Endodermal cell (in vitro differentiated cells): ENCODE data around the gene VBP1. TPM values are rescaled to one million over a fixed set of nuclear protein-coding genes. Genes with fewer than 3 reads are reported as not detected.
"Not testable (repeated sequence)": the region's sequence is repeated elsewhere in the genome, so short reads cannot be mapped to it uniquely, and the experiment has no call there.

ENCODE experiments used
- DNase-seq: peaks from one replicate; pipeline ENCODE4 v3.0.0-alpha.2; 2017
- H3K27ac ChIP-seq: 2 replicates; pipeline ENCODE4 v1.5.1; 2013; ENCODE audit warnings: mild to moderate bottlenecking, low read depth, low read length, moderate library complexity
- H3K27me3 ChIP-seq: 2 replicates; pipeline ENCODE4 v1.6.1; 2013; ENCODE audit warnings: mild to moderate bottlenecking, low read length, moderate library complexity; ENCODE audit not compliant: insufficient read depth, control insufficient read depth, poor library complexity, severe bottlenecking
- H3K36me3 ChIP-seq: 2 replicates; pipeline ENCODE4 v1.7.0; 2013; ENCODE audit warnings: mild to moderate bottlenecking, low read length, moderate library complexity; ENCODE audit not compliant: control insufficient read depth, insufficient read depth
- H3K4me1 ChIP-seq: one replicate; pipeline ENCODE4 v1.7.0; 2013; ENCODE audit warnings: low read length; ENCODE audit not compliant: control insufficient read depth, insufficient read depth
- H3K4me3 ChIP-seq: 2 replicates; pipeline ENCODE4 v1.5.1; 2013; ENCODE audit warnings: mild to moderate bottlenecking, low read length, moderate library complexity
- H3K9ac ChIP-seq: 2 replicates; pipeline ENCODE4 v1.6.1; 2013; ENCODE audit warnings: mild to moderate bottlenecking, low read length, moderate library complexity; ENCODE audit not compliant: poor library complexity, severe bottlenecking; ENCODE audit errors: extremely low read depth
- H3K9me3 ChIP-seq: 2 replicates; pipeline ENCODE4 v1.6.1; 2013; ENCODE audit warnings: mild to moderate bottlenecking, low read length, moderate library complexity; ENCODE audit not compliant: control insufficient read depth
- H3K27ac Mint-ChIP-seq: 2 replicates; pipeline ENCODE4 v1.8.0; 2020; ENCODE audit warnings: mixed read lengths
- H3K27me3 Mint-ChIP-seq: 2 replicates; pipeline ENCODE4 v1.8.0; 2021; ENCODE audit warnings: mild to moderate bottlenecking, mixed read lengths; ENCODE audit not compliant: insufficient read depth
- H3K36me3 Mint-ChIP-seq: 2 replicates; pipeline ENCODE4 v1.8.0; 2020; ENCODE audit warnings: low read depth, mixed read lengths
- H3K4me1 Mint-ChIP-seq: 2 replicates; pipeline ENCODE4 v1.8.0; 2020; ENCODE audit warnings: mixed read lengths
- H3K4me3 Mint-ChIP-seq: 2 replicates; pipeline ENCODE4 v1.8.0; 2020; ENCODE audit warnings: mild to moderate bottlenecking, moderate library complexity, mixed read lengths
- H3K9me3 Mint-ChIP-seq: 2 replicates; pipeline ENCODE4 v1.8.0; 2020; ENCODE audit warnings: mild to moderate bottlenecking, mixed read lengths
- CTCF ChIP-seq: fragments of 200-600 bp; sonication (generic); conservative IDR thresholded peaks from 2 replicates; pipeline ENCODE4 v1.5.0; 2021; ENCODE audit warnings: antibody characterized with exemption, mild to moderate bottlenecking
- WGBS, 2 experiments: methylation state at CpG; one replicate each; pipeline versions ENCODE4 v1.1.5 to v1.1.7; 2013; ENCODE audit warnings: missing lambda C conversion rate in 2 of 2, mixed read lengths in 1 of 2; ENCODE audit not compliant: insufficient coverage in 1 of 2, insufficient read length in 1 of 2; 5-methylcytosine and 5-hydroxymethylcytosine counted together
- total RNA-seq, 2 donors: library from RNA; stranded (reverse); fragmentation: NEBNext Ultra II Directional in 1 of 2; extraction: Animal tissue kit (Norgen Biotek cat#: 25700) in 1 of 2; gene quantifications; 2 replicates in 1 of 2; 3 replicates in 1 of 2; pipeline ENCODE4 v1.2.1, GENCODE V29; 2021

The VBP1 gene
- total RNA-seq, 2 donors from 2014 or later, result 83.5 to 97.0 TPM

- peaks cover 60% of the 10 kb centered on the region for H3K9me3 Mint-ChIP-seq
- 100% methylated on average over 2 of the region's 4 CpGs; no CpG with 5 or more reads in 1 of the 2 experiments for WGBS, 2 experiments
- H3K27me3 Mint-ChIP-seq, result no peaks in the 10 kb centered on the region
- H3K9ac ChIP-seq, result no peak overlapping the region
- no peak overlapping the region for H3K4me3 ChIP-seq
- no peak for DNase-seq
- TF ChIP-seq CTCF, result no peak
- no peak overlapping the region for H3K4me3 Mint-ChIP-seq
- no peaks in the 10 kb centered on the region for H3K4me1 ChIP-seq
- H3K36me3 ChIP-seq, result peaks cover 40% of the 10 kb centered on the region
- H3K27me3 ChIP-seq, result no peaks in the 10 kb centered on the region
- H3K9me3 ChIP-seq, result peaks cover 20% of the 10 kb centered on the region
- H3K27ac ChIP-seq, result no peak overlapping the region
- H3K27ac Mint-ChIP-seq, result no peak overlapping the region
- H3K36me3 Mint-ChIP-seq, result peaks cover 52% of the 10 kb centered on the region
- H3K4me1 Mint-ChIP-seq, result peaks cover 6% of the 10 kb centered on the region
Observed at GRCh38 chrX:155221351-155221750, 5.1 kb downstream of the VBP1 start.

- H3K9me3 Mint-ChIP-seq, result peaks cover 54% of the 10 kb centered on the region
- H3K4me3 Mint-ChIP-seq, H3K4me1 ChIP-seq, H3K4me3 ChIP-seq, H3K27me3 ChIP-seq, H3K27me3 Mint-ChIP-seq, DNase-seq, H3K27ac Mint-ChIP-seq, H3K9ac ChIP-seq, H3K27ac ChIP-seq, H3K4me1 Mint-ChIP-seq: not testable (repeated sequence)
- Histone ChIP-seq H3K36me3 (peaks cover 60% of the 10 kb centered on the region), H3K9me3 (peaks cover 20% of the 10 kb centered on the region)
- H3K36me3 Mint-ChIP-seq, result peaks cover 69% of the 10 kb centered on the region
- 93 to 96% methylated on average over 6 to 28 of the region's 30 CpGs for WGBS, 2 experiments
Observed at GRCh38 chrX:155223746-155224145, 7.5 kb downstream of the VBP1 start.

- no peak overlapping the region for H3K27ac Mint-ChIP-seq
- no peak overlapping the region for H3K9ac ChIP-seq
- H3K27me3 Mint-ChIP-seq, result no peaks in the 10 kb centered on the region
- H3K9me3 Mint-ChIP-seq, result peaks cover 62% of the 10 kb centered on the region
- WGBS, 2 experiments, result 97% methylated on average over 3 of the region's 3 CpGs; no CpG with 5 or more reads in 1 of the 2 experiments
- TF ChIP-seq CTCF, result no peak
- DNase-seq, result no peak
- no peaks in the 10 kb centered on the region for H3K4me1 ChIP-seq
- no peak overlapping the region for H3K4me3 ChIP-seq
- no peaks in the 10 kb centered on the region for H3K27me3 ChIP-seq
- no peak overlapping the region for H3K4me3 Mint-ChIP-seq
- H3K4me1 Mint-ChIP-seq, result no peaks in the 10 kb centered on the region
- H3K36me3 ChIP-seq, result peaks cover 63% of the 10 kb centered on the region
- peaks cover 20% of the 10 kb centered on the region for H3K9me3 ChIP-seq
- H3K36me3 Mint-ChIP-seq, result peaks cover 69% of the 10 kb centered on the region
- H3K27ac ChIP-seq, result no peak overlapping the region
Observed at GRCh38 chrX:155225774-155226173, 9.5 kb downstream of the VBP1 start.

GRCh38 chrX:155231163-155231562, 14.9 kb downstream of the VBP1 start:
- H3K4me3 ChIP-seq, result no peak overlapping the region
- no peaks in the 10 kb centered on the region for H3K4me1 ChIP-seq
- no peak overlapping the region for H3K27ac ChIP-seq
- peaks cover 67% of the 10 kb centered on the region for H3K36me3 ChIP-seq
- H3K27me3 ChIP-seq, result no peaks in the 10 kb centered on the region
- H3K4me1 Mint-ChIP-seq, result no peaks in the 10 kb centered on the region
- peaks cover 38% of the 10 kb centered on the region for H3K9me3 Mint-ChIP-seq
- H3K9ac ChIP-seq, result no peak overlapping the region
- no peak for DNase-seq
- H3K9me3 ChIP-seq, result no peaks in the 10 kb centered on the region
- peaks cover 49% of the 10 kb centered on the region for H3K36me3 Mint-ChIP-seq
- no peak for TF ChIP-seq CTCF
- H3K27me3 Mint-ChIP-seq, result no peaks in the 10 kb centered on the region
- H3K4me3 Mint-ChIP-seq, result no peak overlapping the region
- no peak overlapping the region for H3K27ac Mint-ChIP-seq
